ENCODE measurements around the gene CAMSAP1.

DNA sequence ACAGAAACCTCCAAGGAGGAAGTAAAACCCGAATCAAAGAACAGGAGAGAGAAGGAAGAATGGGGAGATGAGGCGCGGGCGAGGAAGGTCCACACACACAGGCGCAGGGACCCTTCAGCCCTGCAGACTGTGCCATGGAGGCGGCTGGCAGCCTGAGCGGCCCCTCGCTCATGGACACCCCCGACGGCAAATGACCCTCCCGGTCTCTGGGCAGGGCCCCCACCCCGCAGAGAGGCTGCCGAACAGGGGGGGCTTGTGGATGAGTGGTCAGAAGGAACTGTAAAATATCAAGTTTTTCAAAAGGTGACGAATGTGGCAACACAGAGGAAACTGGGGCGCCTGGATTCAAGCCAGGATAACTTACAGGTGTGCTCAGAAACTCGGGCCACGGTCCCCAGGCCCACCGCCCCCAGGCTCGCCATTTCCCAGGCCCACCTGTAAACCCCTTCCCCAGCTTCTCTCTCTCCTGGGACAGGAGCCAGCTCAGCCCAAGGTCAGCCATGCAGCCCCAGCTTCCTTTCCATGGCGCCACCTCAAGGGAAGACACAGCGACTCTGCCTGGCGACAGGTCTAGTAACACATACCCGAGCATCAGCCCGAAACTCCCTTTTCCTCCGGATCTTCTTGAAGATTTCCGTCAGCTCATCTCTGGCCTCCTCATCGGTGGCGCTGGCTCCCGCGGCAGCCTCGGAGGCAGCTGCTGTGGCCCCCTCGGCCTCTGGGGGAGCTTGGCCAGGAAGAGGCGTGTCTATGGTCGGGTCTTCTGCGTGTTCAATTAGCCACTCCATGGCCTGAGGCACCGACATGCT, 37.3 kb upstream of the CAMSAP1 start:
- TF ChIP-seq, protein P1, sequence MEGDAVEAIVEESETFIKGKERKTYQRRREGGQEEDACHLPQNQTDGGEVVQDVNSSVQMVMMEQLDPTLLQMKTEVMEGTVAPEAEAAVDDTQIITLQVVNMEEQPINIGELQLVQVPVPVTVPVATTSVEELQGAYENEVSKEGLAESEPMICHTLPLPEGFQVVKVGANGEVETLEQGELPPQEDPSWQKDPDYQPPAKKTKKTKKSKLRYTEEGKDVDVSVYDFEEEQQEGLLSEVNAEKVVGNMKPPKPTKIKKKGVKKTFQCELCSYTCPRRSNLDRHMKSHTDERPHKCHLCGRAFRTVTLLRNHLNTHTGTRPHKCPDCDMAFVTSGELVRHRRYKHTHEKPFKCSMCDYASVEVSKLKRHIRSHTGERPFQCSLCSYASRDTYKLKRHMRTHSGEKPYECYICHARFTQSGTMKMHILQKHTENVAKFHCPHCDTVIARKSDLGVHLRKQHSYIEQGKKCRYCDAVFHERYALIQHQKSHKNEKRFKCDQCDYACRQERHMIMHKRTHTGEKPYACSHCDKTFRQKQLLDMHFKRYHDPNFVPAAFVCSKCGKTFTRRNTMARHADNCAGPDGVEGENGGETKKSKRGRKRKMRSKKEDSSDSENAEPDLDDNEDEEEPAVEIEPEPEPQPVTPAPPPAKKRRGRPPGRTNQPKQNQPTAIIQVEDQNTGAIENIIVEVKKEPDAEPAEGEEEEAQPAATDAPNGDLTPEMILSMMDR (IDR thresholded peaks at IDR 0.05; ENCODE audit: low read depth, low read length) = no peak
- TF ChIP-seq EZH2phosphoT487 (IDR thresholded peaks at IDR 0.05; ENCODE audit: low read depth) = no peak

Measured in OCI-LY3 (cell line).